PC-9 (cell line): ENCODE data around the gene PPP2R5C. TPM values are rescaled to one million over a fixed set of nuclear protein-coding genes. Genes with fewer than 3 reads are reported as not detected.

Experiments used
- BruUV-seq: library from RNA; stranded (reverse); fragments of 400-500 nt; replicated peaks from 2 replicates; lab custom pipeline; 2021; lab: Mats Ljungman, UMichigan
- CTCF ChIA-PET: fragments of 300-600 bp; sonication (Branson Sonifier 250); formaldehyde crosslinking; loops from one replicate; lab custom pipeline; 2022; ENCODE audit warnings: antibody characterized with exemption; lab: Charles Lee
- POLR2A ChIA-PET: fragments of 300-600 bp; sonication (Branson Sonifier 250); formaldehyde crosslinking; loops from one replicate; lab custom pipeline; 2022; ENCODE audit warnings: antibody characterized with exemption; ENCODE audit not compliant: unreplicated experiment; lab: Charles Lee
- DNase-seq, 2 experiments: peaks; one replicate each; pipeline versions ENCODE4 v3.0.0 to v3.0.0-alpha.2; 2015 to 2022; ENCODE audit warnings: mixed read lengths in 1 of 2
- H2AFZ ChIP-seq: fragments of 200-600 bp; sonication (generic); 2 replicates; pipeline ENCODE4 v1.8.1; 2017; ENCODE audit warnings: antibody characterized with exemption
- H3F3A ChIP-seq: fragments of 200-600 bp; sonication (generic); 2 replicates; pipeline ENCODE4 v1.8.1; 2017; ENCODE audit warnings: antibody characterized with exemption, mild to moderate bottlenecking, low read depth; ENCODE audit not compliant: insufficient read depth
- H3K27ac ChIP-seq: fragments of 200-600 bp; sonication (generic); 2 replicates; pipeline ENCODE4 v1.6.1; 2016; ENCODE audit warnings: mixed run types
- H3K27me3 ChIP-seq: fragments of 200-600 bp; sonication (generic); 2 replicates; pipeline ENCODE4 v1.6.1; 2016; ENCODE audit warnings: low read depth, mixed run types; ENCODE audit not compliant: insufficient read depth
- H3K36me3 ChIP-seq: fragments of 200-600 bp; sonication (generic); 2 replicates; pipeline ENCODE4 v1.6.1; 2016; ENCODE audit warnings: low read depth, mixed run types
- H3K4me1 ChIP-seq: fragments of 200-600 bp; sonication (generic); replicated peaks from 2 replicates; pipeline ENCODE4 v1.6.1; 2016; ENCODE audit warnings: mixed run types; ENCODE audit not compliant: insufficient read depth
- H3K4me2 ChIP-seq: fragments of 200-600 bp; sonication (generic); 2 replicates; pipeline ENCODE4 v1.6.1; 2017; ENCODE audit warnings: mixed run types
- H3K4me3 ChIP-seq: fragments of 200-600 bp; sonication (generic); 2 replicates; pipeline ENCODE4 v1.6.1; 2016; ENCODE audit warnings: mixed run types
- H3K79me2 ChIP-seq: fragments of 200-600 bp; sonication (generic); 2 replicates; pipeline ENCODE4 v1.6.1; 2017; ENCODE audit warnings: low read depth, mixed run types
- H3K9me2 ChIP-seq: fragments of 200-600 bp; sonication (generic); 2 replicates; pipeline ENCODE4 v1.8.1; 2017; ENCODE audit warnings: mild to moderate bottlenecking; ENCODE audit not compliant: insufficient read depth
- H3K9me3 ChIP-seq: fragments of 200-600 bp; sonication (generic); 2 replicates; pipeline ENCODE4 v1.8.1; 2016; ENCODE audit warnings: low read depth; ENCODE audit not compliant: insufficient read depth
- H4K20me1 ChIP-seq: fragments of 200-600 bp; sonication (generic); 2 replicates; pipeline ENCODE4 v1.8.1; 2017; ENCODE audit not compliant: insufficient read depth
- EZH2 ChIP-seq: fragments of 200-600 bp; sonication (generic); IDR thresholded peaks from 2 replicates; pipeline ENCODE4 v1.8.0; 2017; ENCODE audit warnings: antibody characterized with exemption, low read depth
- intact Hi-C: fragments of 100-400 bp; cut with micrococcal nuclease; formaldehyde crosslinking; loops from one replicate; pipeline ENCODE4 v1.10.0; 2022; ENCODE audit not compliant: unreplicated experiment
- total RNA-seq: library from RNA; stranded (reverse); gene quantifications from 2 replicates; pipeline ENCODE4 v1.2.3, GENCODE V29; 2021
- TF ChIP-seq, protein P1 (sequence below): fragments of 200-600 bp; sonication (generic); conservative IDR thresholded peaks from 2 replicates; pipeline ENCODE4 v1.6.1; 2017; ENCODE audit warnings: mixed run types, antibody characterized with exemption, mild to moderate bottlenecking, moderate library complexity

Gene PPP2R5C
- total RNA-seq, 1 experiment from 2014 or later, result 401 TPM

DNA sequence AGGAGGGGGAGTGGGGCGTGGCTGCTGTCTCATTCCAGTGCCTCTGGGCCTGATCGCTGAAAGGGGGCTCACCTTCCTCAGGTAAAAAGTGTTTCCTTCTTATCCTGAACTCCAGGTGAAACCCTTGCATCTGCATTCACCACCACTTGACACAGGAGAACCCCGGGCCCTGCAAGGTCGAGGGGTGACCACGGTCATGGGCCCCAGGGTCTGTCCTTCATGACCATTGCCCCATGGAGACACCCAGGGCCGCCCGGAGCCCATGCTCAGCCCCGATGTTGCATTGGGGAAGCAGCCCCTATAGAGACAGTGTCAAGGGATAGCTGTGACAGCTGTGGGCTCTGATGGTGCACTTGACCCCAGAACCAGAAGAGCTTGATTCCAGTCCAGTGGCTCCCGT, 168.4 kb downstream of the PPP2R5C start:
- no peak overlapping the region for H2AFZ ChIP-seq
- no peaks in the 10 kb centered on the region for H3K9me3 ChIP-seq
- ChIA-PET POLR2A (no interaction called here), CTCF (no interaction called here)
- DNase-seq, result no peak
- no peaks in the 10 kb centered on the region for H4K20me1 ChIP-seq
- H3K4me1 ChIP-seq, result no peaks in the 10 kb centered on the region
- H3K4me2 ChIP-seq, result no peak overlapping the region
- no peaks in the 10 kb centered on the region for H3K9me2 ChIP-seq
- intact Hi-C loops, result no loop called here
- no peaks in the 10 kb centered on the region for H3K79me2 ChIP-seq
- H3K27ac ChIP-seq, result no peak overlapping the region
- BruUV-seq, result no TSS peak
- TF ChIP-seq, protein P1, sequence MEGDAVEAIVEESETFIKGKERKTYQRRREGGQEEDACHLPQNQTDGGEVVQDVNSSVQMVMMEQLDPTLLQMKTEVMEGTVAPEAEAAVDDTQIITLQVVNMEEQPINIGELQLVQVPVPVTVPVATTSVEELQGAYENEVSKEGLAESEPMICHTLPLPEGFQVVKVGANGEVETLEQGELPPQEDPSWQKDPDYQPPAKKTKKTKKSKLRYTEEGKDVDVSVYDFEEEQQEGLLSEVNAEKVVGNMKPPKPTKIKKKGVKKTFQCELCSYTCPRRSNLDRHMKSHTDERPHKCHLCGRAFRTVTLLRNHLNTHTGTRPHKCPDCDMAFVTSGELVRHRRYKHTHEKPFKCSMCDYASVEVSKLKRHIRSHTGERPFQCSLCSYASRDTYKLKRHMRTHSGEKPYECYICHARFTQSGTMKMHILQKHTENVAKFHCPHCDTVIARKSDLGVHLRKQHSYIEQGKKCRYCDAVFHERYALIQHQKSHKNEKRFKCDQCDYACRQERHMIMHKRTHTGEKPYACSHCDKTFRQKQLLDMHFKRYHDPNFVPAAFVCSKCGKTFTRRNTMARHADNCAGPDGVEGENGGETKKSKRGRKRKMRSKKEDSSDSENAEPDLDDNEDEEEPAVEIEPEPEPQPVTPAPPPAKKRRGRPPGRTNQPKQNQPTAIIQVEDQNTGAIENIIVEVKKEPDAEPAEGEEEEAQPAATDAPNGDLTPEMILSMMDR, result no peak
- no peak for TF ChIP-seq EZH2
- H3F3A ChIP-seq, result no peaks in the 10 kb centered on the region; the same call in 1 of the 2 replicates
- H3K36me3 ChIP-seq, result no peaks in the 10 kb centered on the region; the same call in 1 of the 2 replicates
- H3K27me3 ChIP-seq, result no peaks in the 10 kb centered on the region
- H3K4me3 ChIP-seq, result no peak overlapping the region

DNA sequence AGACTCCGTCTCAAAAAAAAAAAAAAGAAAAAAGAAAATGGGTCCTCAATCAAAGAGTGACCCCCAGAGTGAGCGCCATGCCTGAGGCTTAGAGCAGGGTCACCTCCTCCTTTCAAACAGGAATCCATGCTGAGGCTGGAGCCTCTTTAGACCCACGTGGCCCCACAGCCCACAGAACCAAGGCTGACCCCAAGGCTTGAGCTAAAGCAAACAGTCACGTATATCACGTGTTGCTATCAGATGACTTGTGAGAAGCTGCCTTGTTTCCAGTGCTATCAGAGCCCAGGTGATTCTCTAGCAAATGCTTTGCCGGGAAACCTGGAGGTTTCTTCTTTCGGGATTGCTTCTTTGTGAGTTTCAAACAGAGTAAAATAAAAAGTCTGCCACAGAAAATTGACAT, 171.2 kb downstream of the PPP2R5C start:
- BruUV-seq, result no TSS peak
- no peaks in the 10 kb centered on the region for H3K27me3 ChIP-seq
- ChIA-PET POLR2A (no interaction called here), CTCF (interaction anchor here (0.6 kb wide), 1 partner anchor 26 kb away, joined by 16 read pairs; no protein-coding TSS in a partner anchor)
- no peaks in the 10 kb centered on the region for H3K79me2 ChIP-seq
- H3K27ac ChIP-seq, result no peak overlapping the region
- H3K4me1 ChIP-seq, result no peaks in the 10 kb centered on the region
- no peaks in the 10 kb centered on the region for H3F3A ChIP-seq
- intact Hi-C loops, result no loop called here
- H3K4me2 ChIP-seq, result no peak overlapping the region
- TF ChIP-seq EZH2, result no peak
- TF ChIP-seq, protein P1, result no peak
- no peaks in the 10 kb centered on the region for H3K9me2 ChIP-seq
- H3K36me3 ChIP-seq, result no peaks in the 10 kb centered on the region; the same call in 1 of the 2 replicates
- no peaks in the 10 kb centered on the region for H4K20me1 ChIP-seq
- no peak overlapping the region for H2AFZ ChIP-seq
- H3K4me3 ChIP-seq, result no peak overlapping the region
- DNase-seq, result no peak
- no peaks in the 10 kb centered on the region for H3K9me3 ChIP-seq

DNA sequence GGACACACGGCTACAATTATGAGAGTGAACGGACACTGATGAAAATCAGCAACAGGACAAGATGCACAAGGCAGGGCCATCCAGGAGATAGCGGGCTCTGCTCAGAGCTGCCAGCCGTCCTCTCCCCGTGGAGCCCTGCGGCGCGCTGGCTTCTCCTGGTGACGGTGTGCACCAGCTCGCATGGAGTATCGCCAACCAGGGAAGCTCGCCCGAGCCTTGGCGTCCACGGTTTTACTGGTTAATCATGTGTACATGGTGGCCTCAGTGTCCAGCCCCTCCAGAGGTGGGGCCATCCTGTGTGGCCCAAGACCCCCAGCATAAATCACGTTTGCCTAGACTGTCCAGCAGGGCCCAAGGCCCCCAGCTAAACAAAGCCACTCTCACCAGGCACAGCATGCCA, 171.7 kb downstream of the PPP2R5C start:
- Histone ChIP-seq H3K36me3 (no peaks in the 10 kb centered on the region; the same call in 1 of the 2 replicates), H2AFZ (no peak overlapping the region), H3K9me3 (no peaks in the 10 kb centered on the region), H3K4me1 (no peaks in the 10 kb centered on the region), H3F3A (no peaks in the 10 kb centered on the region), H3K4me2 (no peak overlapping the region), H3K79me2 (no peaks in the 10 kb centered on the region), H4K20me1 (no peaks in the 10 kb centered on the region), H3K4me3 (no peak overlapping the region), H3K9me2 (no peaks in the 10 kb centered on the region), H3K27me3 (no peaks in the 10 kb centered on the region), H3K27ac (no peak overlapping the region)
- no peak for TF ChIP-seq EZH2
- TF ChIP-seq, protein P1, result no peak
- intact Hi-C loops, result no loop called here
- no TSS peak for BruUV-seq
- CTCF ChIA-PET, result no interaction called here
- no peak for DNase-seq
- POLR2A ChIA-PET, result interaction anchor here (0.6 kb wide), 2 partner anchors 15 to 64 kb away, joined by 3 read pairs; no protein-coding TSS in a partner anchor
